Trophoblast cell (in vitro differentiated cells and primary cell): ENCODE measurements around the gene C1QTNF8.
A peak's percentile ranks its signal among the peaks of the same experiment; 100 is the strongest.

ENCODE experiments used
- DNase-seq, 2 donors: peaks; one replicate each; pipeline ENCODE4 v3.0.0-alpha.2; 2016
- H2AFZ ChIP-seq: 2 replicates; pipeline ENCODE4 v1.6.1; 2013; ENCODE audit warnings: low read length, moderate library complexity, mild to moderate bottlenecking; ENCODE audit not compliant: insufficient read depth, poor library complexity
- H2AK5ac ChIP-seq: 2 replicates; pipeline ENCODE4 v1.6.1; 2013; ENCODE audit warnings: mild to moderate bottlenecking, low read length
- H2BK120ac ChIP-seq: 2 replicates; pipeline ENCODE4 v1.6.1; 2013; ENCODE audit warnings: low read length, mild to moderate bottlenecking, moderate library complexity; ENCODE audit not compliant: insufficient read depth, poor library complexity
- H2BK12ac ChIP-seq: 2 replicates; pipeline ENCODE4 v1.6.1; 2013; ENCODE audit warnings: mild to moderate bottlenecking, low read length, moderate library complexity
- H2BK5ac ChIP-seq: 2 replicates; pipeline ENCODE4 v1.6.1; 2013; ENCODE audit warnings: low read length, low read depth, moderate library complexity, mild to moderate bottlenecking; ENCODE audit not compliant: poor library complexity
- H3K14ac ChIP-seq: 2 replicates; pipeline ENCODE4 v1.6.1; 2013; ENCODE audit warnings: mild to moderate bottlenecking, low read length
- H3K18ac ChIP-seq: 2 replicates; pipeline ENCODE4 v1.6.1; 2013; ENCODE audit warnings: mild to moderate bottlenecking, low read length
- H3K23ac ChIP-seq: 2 replicates; pipeline ENCODE4 v1.6.1; 2013; ENCODE audit warnings: low read length
- H3K27ac ChIP-seq: 2 replicates; pipeline ENCODE4 v1.5.1; 2013; ENCODE audit warnings: low read depth, mild to moderate bottlenecking, inconsistent platforms, low read length, moderate library complexity
- H3K27me3 ChIP-seq: 2 replicates; pipeline ENCODE4 v1.6.1; 2013; ENCODE audit warnings: inconsistent platforms, mild to moderate bottlenecking, low read length, moderate library complexity; ENCODE audit not compliant: insufficient read depth
- H3K36me3 ChIP-seq, 2 experiments: 1 replicate in 1 of 2; 2 replicates in 1 of 2; pipeline ENCODE4 v1.6.1; 2013; ENCODE audit warnings: low read length in 2 of 2, mild to moderate bottlenecking in 2 of 2, moderate library complexity in 1 of 2; ENCODE audit not compliant: insufficient read depth in 2 of 2, control insufficient read depth in 1 of 2
- H3K4ac ChIP-seq: 2 replicates; pipeline ENCODE4 v1.6.1; 2013; ENCODE audit warnings: low read depth, mild to moderate bottlenecking, low read length, moderate library complexity
- H3K4me1 ChIP-seq, 2 experiments: 1 replicate in 1 of 2; 2 replicates in 1 of 2; pipeline ENCODE4 v1.6.1; 2013; ENCODE audit warnings: low read length in 2 of 2, mild to moderate bottlenecking in 2 of 2, moderate library complexity in 1 of 2; ENCODE audit not compliant: insufficient read depth in 2 of 2, control insufficient read depth in 1 of 2
- H3K4me2 ChIP-seq: 2 replicates; pipeline ENCODE4 v1.6.1; 2013; ENCODE audit warnings: inconsistent platforms, mild to moderate bottlenecking, low read length, moderate library complexity
- H3K4me3 ChIP-seq: 2 replicates; pipeline ENCODE4 v1.5.1; 2013; ENCODE audit warnings: mild to moderate bottlenecking, low read depth, low read length, inconsistent platforms
- H3K79me1 ChIP-seq: one replicate; pipeline ENCODE4 v1.6.1; 2013; ENCODE audit warnings: low read length
- H3K79me2 ChIP-seq: 2 replicates; pipeline ENCODE4 v1.6.1; 2013; ENCODE audit warnings: low read length, mild to moderate bottlenecking; ENCODE audit not compliant: control insufficient read depth, insufficient read depth, poor library complexity
- H3K9ac ChIP-seq: 2 replicates; pipeline ENCODE4 v1.6.1; 2013; ENCODE audit warnings: mild to moderate bottlenecking, low read length
- H3K9me3 ChIP-seq: 2 replicates; pipeline ENCODE4 v1.6.1; 2013; ENCODE audit warnings: low read depth, mild to moderate bottlenecking, control low read depth, inconsistent platforms, low read length; ENCODE audit not compliant: insufficient read depth
- H4K12ac ChIP-seq: 2 replicates; pipeline ENCODE4 v1.6.1; 2013; ENCODE audit warnings: low read depth, mild to moderate bottlenecking, low read length, moderate library complexity
- H4K8ac ChIP-seq: 2 replicates; pipeline ENCODE4 v1.6.1; 2013; ENCODE audit warnings: low read depth, mild to moderate bottlenecking, low read length, moderate library complexity
- H4K91ac ChIP-seq: one replicate; pipeline ENCODE4 v1.6.1; 2013; ENCODE audit warnings: low read depth, mild to moderate bottlenecking, low read length, moderate library complexity
- WGBS: extraction: QIAGEN DNeasy Blood & Tissue Kit; methylation state at CpG from one replicate; pipeline ENCODE4 v1.1.7; 2013; ENCODE audit warnings: missing lambda C conversion rate; ENCODE audit not compliant: insufficient read length, insufficient coverage; ENCODE audit errors: extremely low coverage; 5-methylcytosine and 5-hydroxymethylcytosine counted together

Gene C1QTNF8

GRCh38 chr16:1055557-1055924, 40.5 kb downstream of the C1QTNF8 start:
- H4K12ac ChIP-seq, result no peak overlapping the region
- peaks cover 8% of the 10 kb centered on the region for H3K9me3 ChIP-seq
- no peak overlapping the region for H3K23ac ChIP-seq
- no peak for DNase-seq
- H3K79me1 ChIP-seq, result no peaks in the 10 kb centered on the region
- no peak overlapping the region for H2AFZ ChIP-seq
- no peak overlapping the region for H3K27ac ChIP-seq
- H3K4me2 ChIP-seq, result no peak overlapping the region
- no CpG with 5 or more reads among the region's 13 CpGs for whole genome bisulfite sequencing
- H3K9ac ChIP-seq, result no peak overlapping the region
- H3K4ac ChIP-seq, result no peak overlapping the region
- no peak overlapping the region for H2BK120ac ChIP-seq
- no peak overlapping the region for H3K18ac ChIP-seq
- H3K14ac ChIP-seq, result no peak overlapping the region
- no peak overlapping the region for H2BK5ac ChIP-seq
- no peak overlapping the region for H4K91ac ChIP-seq
- H3K4me3 ChIP-seq, result no peak overlapping the region
- no peaks in the 10 kb centered on the region for H3K4me1 ChIP-seq
- no peak overlapping the region for H2AK5ac ChIP-seq
- H2BK12ac ChIP-seq, result no peak overlapping the region
- H4K8ac ChIP-seq, result no peak overlapping the region
- H3K27me3 ChIP-seq, result no peaks in the 10 kb centered on the region
- no peaks in the 10 kb centered on the region for H3K79me2 ChIP-seq
- H3K36me3 ChIP-seq, result no peaks in the 10 kb centered on the region

- Histone ChIP-seq H2AK5ac (no peak overlapping the region), H3K4me2 (no peak overlapping the region), H3K79me2 (no peaks in the 10 kb centered on the region), H4K8ac (no peak overlapping the region), H3K4me1 (no peaks in the 10 kb centered on the region), H3K9ac (no peak overlapping the region), H3K36me3 (no peaks in the 10 kb centered on the region), H3K4ac (no peak overlapping the region), H3K9me3 (peaks cover 8% of the 10 kb centered on the region), H3K18ac (no peak overlapping the region), H2BK5ac (no peak overlapping the region), H4K12ac (no peak overlapping the region), H3K4me3 (no peak overlapping the region), H3K27ac (no peak overlapping the region), H2AFZ (no peak overlapping the region), H3K79me1 (no peaks in the 10 kb centered on the region), H3K27me3 (no peaks in the 10 kb centered on the region), H2BK12ac (no peak overlapping the region), H4K91ac (no peak overlapping the region), H3K14ac (no peak overlapping the region), H2BK120ac (no peak overlapping the region), H3K23ac (no peak overlapping the region)
- DNase-seq, result peak; percentile 22 to 69
- WGBS, result no CpG with 5 or more reads among the region's 34 CpGs
These were observed 41.1 kb downstream of the C1QTNF8 start for GRCh38 chr16:1054660-1055556.

GRCh38 chr16:1053700-1054368, 42.2 kb downstream of the C1QTNF8 start:
- WGBS, result no CpG with 5 or more reads among the region's 21 CpGs
- Histone ChIP-seq H4K12ac (no peak overlapping the region), H3K36me3 (no peaks in the 10 kb centered on the region), H3K27ac (no peak overlapping the region), H3K4ac (no peak overlapping the region), H2BK5ac (no peak overlapping the region), H3K27me3 (no peaks in the 10 kb centered on the region), H3K14ac (no peak overlapping the region), H3K18ac (no peak overlapping the region), H3K9me3 (peaks cover 8% of the 10 kb centered on the region), H3K79me2 (no peaks in the 10 kb centered on the region), H2AK5ac (no peak overlapping the region), H3K4me1 (peaks cover 0 to under 1% of the 10 kb centered on the region in 2 experiments), H3K4me3 (no peak overlapping the region), H4K91ac (no peak overlapping the region), H2BK120ac (no peak overlapping the region), H4K8ac (no peak overlapping the region), H3K9ac (no peak overlapping the region), H3K4me2 (no peak overlapping the region), H3K23ac (no peak overlapping the region), H2BK12ac (no peak overlapping the region), H3K79me1 (no peaks in the 10 kb centered on the region), H2AFZ (no peak overlapping the region)
- DNase-seq, result no peak

GRCh38 chr16:1053121-1053521, 42.9 kb downstream of the C1QTNF8 start:
- DNase-seq, result no peak
- Histone ChIP-seq H4K91ac (no peak overlapping the region), H3K9ac (no peak overlapping the region)

More at GRCh38 chr16:1053121-1053521, 42.9 kb downstream of the C1QTNF8 start:
- Histone ChIP-seq H2AFZ (no peak overlapping the region), H3K4me1 (peaks cover 3 to 6% of the 10 kb centered on the region in 2 experiments), H2BK12ac (no peak overlapping the region), H3K27me3 (no peaks in the 10 kb centered on the region), H3K36me3 (no peaks in the 10 kb centered on the region), H3K79me2 (no peaks in the 10 kb centered on the region), H3K18ac (no peak overlapping the region), H3K23ac (no peak overlapping the region), H3K27ac (no peak overlapping the region), H3K79me1 (no peaks in the 10 kb centered on the region), H2AK5ac (no peak overlapping the region), H3K14ac (no peak overlapping the region), H3K4me2 (no peak overlapping the region), H3K9me3 (peaks cover 8% of the 10 kb centered on the region), H4K12ac (no peak overlapping the region), H2BK120ac (no peak overlapping the region), H2BK5ac (no peak overlapping the region), H3K4me3 (no peak overlapping the region), H4K8ac (no peak overlapping the region), H3K4ac (no peak overlapping the region)
- no CpG with 5 or more reads among the region's 14 CpGs for WGBS
